Osteoblast (primary cell): ENCODE data around the gene CD180. TPM values are rescaled to one million over a fixed set of nuclear protein-coding genes. Genes with fewer than 3 reads are reported as not detected.

ENCODE experiments used
- DNase-seq: peaks from one replicate; pipeline ENCODE4 v3.0.0; 2011; ENCODE audit warnings: low spot score, mixed read lengths; ENCODE audit not compliant: insufficient read length; ENCODE audit errors: missing footprints
- H2AFZ ChIP-seq: 2 replicates; pipeline ENCODE4 v1.6.0; 2011; ENCODE audit warnings: mild to moderate bottlenecking, low read length
- H3K27ac ChIP-seq: 2 replicates; pipeline ENCODE4 v1.5.1; 2011; ENCODE audit warnings: mild to moderate bottlenecking, low read depth, low read length, moderate library complexity
- H3K27me3 ChIP-seq: 2 replicates; pipeline ENCODE4 v1.6.0; 2012; ENCODE audit warnings: mild to moderate bottlenecking, control low read depth, inconsistent platforms, low read length, moderate library complexity; ENCODE audit not compliant: insufficient read depth
- H3K36me3 ChIP-seq: 2 replicates; pipeline ENCODE4 v1.5.1; 2011; ENCODE audit warnings: mild to moderate bottlenecking, low read length, control low read depth, moderate library complexity; ENCODE audit not compliant: insufficient read depth
- H3K4me1 ChIP-seq: 2 replicates; pipeline ENCODE4 v1.5.1; 2011; ENCODE audit warnings: mild to moderate bottlenecking, low read length, control low read depth, moderate library complexity; ENCODE audit not compliant: insufficient read depth
- H3K4me2 ChIP-seq: 2 replicates; pipeline ENCODE4 v1.6.0; 2011; ENCODE audit warnings: mild to moderate bottlenecking, low read length; ENCODE audit not compliant: insufficient read depth
- H3K4me3 ChIP-seq: fragments of 200-600 bp; sonication (generic); 3 replicates; pipeline ENCODE4 v1.5.1; 2012; ENCODE audit warnings: mild to moderate bottlenecking, low read length, inconsistent platforms; ENCODE audit not compliant: insufficient read depth
- H3K79me2 ChIP-seq: 2 replicates; pipeline ENCODE4 v1.6.0; 2012; ENCODE audit warnings: mild to moderate bottlenecking, low read length, control low read depth, inconsistent platforms; ENCODE audit not compliant: insufficient read depth
- H3K9me3 ChIP-seq: 2 replicates; pipeline ENCODE4 v1.5.1; 2011; ENCODE audit warnings: low read depth, low read length, control low read depth
- H4K20me1 ChIP-seq: 2 replicates; pipeline ENCODE4 v1.6.0; 2012; ENCODE audit warnings: mild to moderate bottlenecking, low read length, control low read depth; ENCODE audit not compliant: insufficient read depth
- total RNA-seq: library from RNA; depleted of rRNA; stranded (reverse); fragments of >200 nt; gene quantifications from 2 replicates; pipeline ENCODE4 v1.2.3, GENCODE V29; 2012
- TF ChIP-seq, protein P1 (sequence below): IDR thresholded peaks from 2 replicates; pipeline ENCODE4 v1.5.1; 2011; ENCODE audit warnings: mild to moderate bottlenecking, low read depth, low read length, moderate library complexity; ENCODE audit errors: extremely low read depth

The CD180 gene
- total RNA-seq, 1 donor, result not detected

DNA sequence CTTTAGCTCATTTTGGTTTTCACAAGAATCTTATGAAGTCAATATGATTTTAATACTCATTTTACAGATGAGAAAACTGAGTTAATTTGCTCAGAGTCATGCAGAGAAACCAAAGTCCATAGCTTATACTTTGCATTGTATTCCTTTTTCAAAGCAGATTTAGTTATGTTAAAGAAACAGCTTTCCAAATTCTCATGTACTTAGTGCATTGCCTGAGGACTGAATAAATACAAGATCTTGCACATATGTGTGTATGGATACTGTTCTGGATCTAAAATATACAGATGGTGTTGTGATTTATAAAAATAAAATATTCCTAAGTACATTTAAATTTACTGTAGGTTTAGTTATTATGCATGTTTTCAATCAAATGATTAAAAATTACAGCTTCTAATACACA, 43.5 kb upstream of the CD180 start:
- DNase-seq, result no peak
- Histone ChIP-seq H3K9me3 (no peaks in the 10 kb centered on the region), H3K27me3 (no peaks in the 10 kb centered on the region), H3K4me3 (no peak overlapping the region), H3K79me2 (no peaks in the 10 kb centered on the region), H3K36me3 (no peaks in the 10 kb centered on the region), H3K4me1 (peaks cover 2% of the 10 kb centered on the region), H4K20me1 (no peaks in the 10 kb centered on the region), H3K27ac (no peak overlapping the region), H2AFZ (no peak overlapping the region), H3K4me2 (no peak overlapping the region)
- TF ChIP-seq, protein P1, sequence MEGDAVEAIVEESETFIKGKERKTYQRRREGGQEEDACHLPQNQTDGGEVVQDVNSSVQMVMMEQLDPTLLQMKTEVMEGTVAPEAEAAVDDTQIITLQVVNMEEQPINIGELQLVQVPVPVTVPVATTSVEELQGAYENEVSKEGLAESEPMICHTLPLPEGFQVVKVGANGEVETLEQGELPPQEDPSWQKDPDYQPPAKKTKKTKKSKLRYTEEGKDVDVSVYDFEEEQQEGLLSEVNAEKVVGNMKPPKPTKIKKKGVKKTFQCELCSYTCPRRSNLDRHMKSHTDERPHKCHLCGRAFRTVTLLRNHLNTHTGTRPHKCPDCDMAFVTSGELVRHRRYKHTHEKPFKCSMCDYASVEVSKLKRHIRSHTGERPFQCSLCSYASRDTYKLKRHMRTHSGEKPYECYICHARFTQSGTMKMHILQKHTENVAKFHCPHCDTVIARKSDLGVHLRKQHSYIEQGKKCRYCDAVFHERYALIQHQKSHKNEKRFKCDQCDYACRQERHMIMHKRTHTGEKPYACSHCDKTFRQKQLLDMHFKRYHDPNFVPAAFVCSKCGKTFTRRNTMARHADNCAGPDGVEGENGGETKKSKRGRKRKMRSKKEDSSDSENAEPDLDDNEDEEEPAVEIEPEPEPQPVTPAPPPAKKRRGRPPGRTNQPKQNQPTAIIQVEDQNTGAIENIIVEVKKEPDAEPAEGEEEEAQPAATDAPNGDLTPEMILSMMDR, result no peak

DNA sequence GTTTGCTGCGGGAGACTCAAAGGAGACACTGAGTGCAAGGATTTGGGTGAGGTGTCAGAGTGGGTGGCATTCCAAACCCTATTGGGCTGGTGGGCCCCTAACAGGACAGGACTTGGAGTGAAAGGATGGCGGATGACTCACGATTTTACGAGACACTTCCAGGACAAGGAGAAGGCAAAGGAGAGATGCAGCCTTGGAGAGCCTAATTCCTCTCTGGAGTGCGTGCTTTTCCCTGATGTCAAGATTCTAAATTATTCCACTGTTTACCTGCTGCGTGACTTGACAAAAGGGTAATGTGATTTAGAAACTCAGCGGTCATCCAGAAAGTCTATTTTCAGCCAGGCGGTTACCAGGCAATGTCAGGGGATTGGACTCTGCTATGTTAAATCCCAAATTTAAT, 41.6 kb upstream of the CD180 start:
- Histone ChIP-seq H3K27me3 (no peaks in the 10 kb centered on the region), H3K4me2 (no peak overlapping the region), H2AFZ (no peak overlapping the region), H3K36me3 (no peaks in the 10 kb centered on the region), H3K9me3 (no peaks in the 10 kb centered on the region), H3K79me2 (no peaks in the 10 kb centered on the region), H3K27ac (no peak overlapping the region), H3K4me1 (peaks cover 9% of the 10 kb centered on the region), H4K20me1 (no peaks in the 10 kb centered on the region), H3K4me3 (no peak overlapping the region)
- DNase-seq, result no peak
- TF ChIP-seq, protein P1, result no peak

DNA sequence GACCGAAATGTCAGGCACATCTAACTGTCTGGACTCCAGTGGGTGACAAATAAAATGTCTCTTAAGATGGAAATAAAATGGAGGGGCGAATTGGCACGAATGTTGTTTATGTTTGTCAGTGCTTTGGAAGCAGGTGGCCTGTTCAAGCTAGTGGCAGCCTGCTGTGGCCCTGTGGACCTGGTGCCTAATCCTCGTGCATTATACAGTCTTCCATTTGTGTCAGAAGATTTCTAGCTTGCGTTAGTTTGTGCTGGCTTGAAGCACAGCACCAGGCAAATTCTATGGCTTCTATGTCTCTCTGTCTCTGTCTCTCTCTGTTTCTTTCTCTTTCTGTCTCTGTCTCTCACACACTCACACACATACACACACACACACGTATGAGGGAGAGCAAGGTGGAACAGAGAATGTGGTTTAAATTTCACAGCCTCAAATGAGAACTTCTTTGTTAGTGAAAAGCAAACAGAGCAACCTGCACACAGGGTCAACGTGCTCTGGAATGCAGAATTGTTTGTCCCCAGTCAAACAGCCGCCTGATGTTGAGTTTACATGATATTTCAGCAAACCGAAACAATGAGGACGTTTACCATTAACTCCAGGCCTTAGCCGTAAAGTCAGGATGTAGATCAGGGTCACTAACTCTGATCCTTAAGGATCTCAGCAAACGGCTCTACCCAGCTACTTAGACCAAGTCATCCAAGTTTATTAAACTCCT, 39.0 kb upstream of the CD180 start:
- H3K4me3 ChIP-seq, result no peak overlapping the region
- DNase-seq, result no peak
- H3K27me3 ChIP-seq, result no peaks in the 10 kb centered on the region
- H2AFZ ChIP-seq, result no peak overlapping the region
- no peaks in the 10 kb centered on the region for H3K36me3 ChIP-seq
- TF ChIP-seq, protein P1, result no peak
- H3K4me2 ChIP-seq, result peak overlapping the region; percentile 81
- no peak overlapping the region for H3K27ac ChIP-seq
- H4K20me1 ChIP-seq, result no peaks in the 10 kb centered on the region
- H3K4me1 ChIP-seq, result peaks cover 9% of the 10 kb centered on the region
- H3K79me2 ChIP-seq, result no peaks in the 10 kb centered on the region
- H3K9me3 ChIP-seq, result no peaks in the 10 kb centered on the region

DNA sequence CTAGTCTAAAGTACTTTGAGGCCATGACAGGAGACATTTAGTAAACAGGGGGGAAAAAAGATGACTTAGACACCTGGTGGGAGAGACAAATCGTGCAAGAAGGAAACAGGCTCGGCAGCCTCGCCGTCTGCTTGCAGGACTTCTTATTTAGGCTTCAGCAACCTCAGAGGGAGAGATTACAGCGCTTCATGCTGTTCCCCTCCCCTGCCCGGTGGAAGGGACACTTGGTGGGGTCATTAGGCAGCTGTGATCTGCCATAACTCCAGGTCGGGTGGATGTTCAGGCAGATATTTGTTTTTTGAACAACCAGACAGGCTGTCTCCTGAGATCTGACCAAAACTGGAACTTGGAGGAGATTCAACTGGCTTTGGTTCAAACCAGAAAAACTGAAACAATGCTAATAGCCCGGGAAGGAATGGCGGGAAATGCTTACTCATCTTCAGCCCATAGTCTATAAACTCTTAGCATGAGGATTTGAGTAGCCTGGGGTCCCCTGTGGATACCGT, 38.1 kb upstream of the CD180 start:
- peak; percentile 66 for DNase-seq
- peaks cover 9% of the 10 kb centered on the region for H3K4me1 ChIP-seq
- H3K27ac ChIP-seq, result no peak overlapping the region
- H3K4me3 ChIP-seq, result peak overlapping the region; percentile 56
- H4K20me1 ChIP-seq, result no peaks in the 10 kb centered on the region
- H2AFZ ChIP-seq, result peak overlapping the region; percentile 60
- H3K36me3 ChIP-seq, result no peaks in the 10 kb centered on the region
- H3K4me2 ChIP-seq, result peak overlapping the region; percentile 81
- no peaks in the 10 kb centered on the region for H3K9me3 ChIP-seq
- TF ChIP-seq, protein P1, result no peak
- H3K27me3 ChIP-seq, result no peaks in the 10 kb centered on the region
- H3K79me2 ChIP-seq, result no peaks in the 10 kb centered on the region
